ENCODE data around the gene LENEP.

The LENEP gene

DNA sequence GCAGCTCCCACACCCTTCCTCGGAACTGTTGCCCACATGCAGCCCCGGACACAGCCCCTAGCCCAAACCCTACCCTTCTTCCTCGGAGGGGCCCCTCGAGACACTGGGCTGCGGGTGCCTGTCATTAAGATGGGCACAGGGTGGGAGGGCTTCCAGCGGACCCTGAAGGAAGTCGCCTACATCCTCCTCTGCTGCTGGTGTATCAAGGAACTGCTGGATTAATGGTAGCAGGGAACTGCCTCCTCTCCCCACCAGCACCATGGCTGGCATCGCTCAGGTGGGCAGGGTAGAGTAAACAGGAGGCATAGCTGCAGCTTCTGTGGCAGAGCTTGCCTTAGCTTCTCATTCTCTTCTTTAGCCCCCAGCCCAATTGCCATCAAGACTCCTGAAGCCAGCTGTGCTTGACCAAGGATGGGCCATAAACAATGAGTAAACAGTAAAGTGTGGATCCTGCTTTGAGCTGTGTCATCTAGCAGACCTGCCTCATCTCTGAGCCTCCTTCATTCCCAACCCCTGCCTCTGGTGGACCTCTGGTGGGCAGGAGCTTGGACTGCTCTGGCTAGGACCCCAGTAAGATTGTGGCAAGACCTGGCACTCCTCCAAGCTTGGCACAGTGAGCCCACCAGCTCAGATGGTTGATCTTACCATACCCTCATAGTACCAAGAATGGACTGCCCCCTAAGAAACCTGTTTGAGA is at the start of gene LENEP:
Gene LENEP (plus strand): TSS at position 15 of the 697 bp plus-strand sequence. CDS start 22 bp downstream, at position 37.
- no peak for DNase-seq (ENCODE audit: low read depth in 2 of 2, low spot score in 1 of 2)

DNA sequence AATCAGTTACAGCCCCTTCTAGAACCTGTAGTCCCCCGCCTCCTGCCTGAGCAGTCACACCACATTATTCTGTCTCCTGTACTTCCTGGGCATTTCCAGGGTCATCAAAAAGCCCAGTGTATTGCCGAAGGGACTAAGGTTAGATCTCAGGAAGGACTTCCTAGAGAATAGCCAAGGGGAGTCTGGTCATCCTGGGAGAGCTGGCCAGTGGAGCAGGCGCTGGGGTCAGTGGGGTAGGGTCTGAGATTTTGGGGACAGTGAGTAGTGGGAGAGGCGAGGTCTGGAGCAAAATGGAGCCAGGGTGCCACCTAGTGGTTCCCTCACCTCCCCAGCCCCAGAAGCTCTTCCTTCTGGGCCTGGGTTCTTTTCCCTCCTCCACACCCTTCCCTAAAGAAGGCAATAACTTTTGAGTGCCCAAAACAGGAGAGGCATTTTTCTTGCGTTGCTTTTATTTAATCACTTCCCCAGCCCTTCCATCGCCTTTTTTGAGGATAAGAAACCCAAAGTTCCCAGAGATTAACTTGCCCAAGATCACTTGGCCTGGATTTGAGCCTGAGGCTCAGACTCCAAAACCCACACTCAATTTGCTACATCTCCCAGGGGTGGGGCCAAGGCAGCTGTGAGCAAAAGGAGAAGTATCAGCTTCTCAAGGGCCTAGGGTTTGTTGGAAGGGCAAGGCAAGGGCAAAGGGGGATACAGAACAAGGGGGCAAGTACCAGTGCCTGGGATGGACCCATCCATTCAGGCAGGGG is 49.6 kb upstream of the LENEP start:
- DNase-seq (ENCODE audit: low read depth in 2 of 2, low spot score in 1 of 2), result no peak

DNA sequence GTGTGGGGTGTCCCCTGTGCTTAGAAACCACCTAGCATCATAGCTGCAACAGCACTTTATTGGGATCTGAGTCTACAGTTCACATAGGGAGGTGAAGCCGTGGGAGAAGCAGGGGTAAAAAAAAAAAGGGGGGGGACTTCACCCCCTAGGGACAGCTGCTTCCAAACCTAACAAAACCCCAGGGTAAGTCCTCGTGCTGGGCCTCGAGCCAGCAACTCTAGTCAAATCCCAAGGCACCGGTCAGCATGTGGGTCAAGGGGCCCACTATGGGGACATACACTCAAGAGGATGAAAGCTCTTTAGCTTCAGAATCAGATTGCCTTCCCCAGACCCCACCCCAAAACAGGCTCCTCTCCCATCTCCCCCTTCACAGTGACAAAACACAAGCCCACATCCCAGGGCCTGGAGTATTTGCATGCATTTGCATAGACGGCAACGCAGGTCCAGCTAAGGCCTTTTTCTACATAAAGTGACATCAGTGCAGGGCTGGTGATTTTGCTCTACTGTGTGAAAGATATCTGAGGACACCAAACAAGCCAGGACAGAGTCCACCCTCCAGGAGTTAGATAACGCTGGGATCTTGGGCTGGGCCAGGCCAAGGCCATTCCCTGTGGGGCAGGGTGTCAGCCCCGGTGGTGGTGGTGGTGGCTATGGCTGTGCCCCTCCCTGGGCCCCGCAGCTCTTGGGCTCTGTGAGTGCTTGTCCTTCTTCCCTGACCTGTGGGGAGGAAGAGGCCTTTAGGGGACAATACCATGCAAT is 48.8 kb upstream of the LENEP start:
- no peak for DNase-seq (ENCODE audit: low read depth in 2 of 2, low spot score in 1 of 2)

GRCh38 chr1:154945160-154945961 is 48.0 kb upstream of the LENEP start:
- no peak for DNase-seq (ENCODE audit: low read depth in 2 of 2, low spot score in 1 of 2)

DNA sequence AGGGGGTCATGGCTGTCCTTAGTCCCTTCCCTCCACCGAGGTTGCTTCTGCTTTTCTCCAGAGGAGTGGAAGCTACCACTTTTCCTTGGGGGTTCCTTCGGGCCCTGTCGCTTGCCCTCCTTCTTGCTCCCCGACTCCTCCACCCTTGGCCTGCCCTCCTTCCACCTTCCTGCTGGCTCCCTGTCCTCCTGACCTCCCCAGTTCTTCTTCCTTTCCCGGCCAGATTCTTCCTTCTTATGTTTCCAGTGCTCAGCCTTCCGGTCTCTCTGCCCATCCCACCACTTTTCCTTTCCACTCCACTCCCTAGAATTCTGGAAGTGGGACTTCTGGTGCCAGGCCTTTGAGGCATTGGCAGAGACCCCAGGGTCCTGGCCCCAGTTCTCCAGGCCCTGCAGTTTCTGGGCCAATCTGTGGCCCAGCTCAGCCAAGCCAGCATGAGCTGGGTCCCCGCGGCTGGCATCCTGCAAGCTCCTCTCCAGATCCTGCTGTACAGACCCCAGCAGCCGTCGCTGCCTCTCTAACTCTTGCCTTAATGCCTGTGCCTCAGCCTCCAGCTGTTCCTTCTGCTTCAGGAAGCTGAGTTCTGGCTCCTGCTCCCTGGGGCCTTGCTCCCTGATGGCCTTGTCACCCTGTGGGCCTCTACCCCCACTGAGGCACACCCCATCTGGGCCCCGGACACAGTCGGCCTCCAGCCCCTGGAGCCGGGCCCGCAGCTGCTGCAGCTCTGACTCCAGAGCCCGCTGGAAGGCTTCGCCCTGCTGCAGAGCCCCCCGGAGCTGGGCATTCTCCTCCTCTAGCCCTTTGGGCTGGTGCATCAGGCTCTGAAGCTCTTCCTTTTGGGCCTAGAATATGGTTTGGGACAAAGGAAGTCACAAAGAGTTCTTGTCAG is 47.2 kb upstream of the LENEP start:
- no peak for DNase-seq (ENCODE audit: low read depth in 2 of 2, low spot score in 1 of 2)

DNA sequence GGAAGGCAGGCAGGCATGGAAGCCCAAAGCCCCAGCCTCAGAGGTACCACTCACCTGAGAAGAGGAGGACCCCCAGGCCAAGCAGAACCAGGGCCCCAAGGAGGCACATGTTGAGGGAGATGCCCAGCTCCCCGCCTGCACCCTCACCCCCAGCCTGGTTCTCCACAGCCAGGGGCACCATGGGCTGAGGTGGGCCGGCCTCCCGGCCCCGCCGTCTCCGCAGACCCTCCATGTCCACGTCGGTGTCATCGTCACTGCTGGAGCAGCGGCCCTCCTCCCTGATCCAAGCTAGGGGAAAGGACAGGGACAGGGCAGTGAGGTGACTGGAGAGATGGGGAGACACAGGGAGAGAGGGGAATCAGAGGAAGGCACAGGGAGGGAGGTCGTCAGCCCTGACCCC is 45.3 kb upstream of the LENEP start:
- DNase-seq (ENCODE audit: low read depth in 2 of 2, low spot score in 1 of 2), result no peak

DNA sequence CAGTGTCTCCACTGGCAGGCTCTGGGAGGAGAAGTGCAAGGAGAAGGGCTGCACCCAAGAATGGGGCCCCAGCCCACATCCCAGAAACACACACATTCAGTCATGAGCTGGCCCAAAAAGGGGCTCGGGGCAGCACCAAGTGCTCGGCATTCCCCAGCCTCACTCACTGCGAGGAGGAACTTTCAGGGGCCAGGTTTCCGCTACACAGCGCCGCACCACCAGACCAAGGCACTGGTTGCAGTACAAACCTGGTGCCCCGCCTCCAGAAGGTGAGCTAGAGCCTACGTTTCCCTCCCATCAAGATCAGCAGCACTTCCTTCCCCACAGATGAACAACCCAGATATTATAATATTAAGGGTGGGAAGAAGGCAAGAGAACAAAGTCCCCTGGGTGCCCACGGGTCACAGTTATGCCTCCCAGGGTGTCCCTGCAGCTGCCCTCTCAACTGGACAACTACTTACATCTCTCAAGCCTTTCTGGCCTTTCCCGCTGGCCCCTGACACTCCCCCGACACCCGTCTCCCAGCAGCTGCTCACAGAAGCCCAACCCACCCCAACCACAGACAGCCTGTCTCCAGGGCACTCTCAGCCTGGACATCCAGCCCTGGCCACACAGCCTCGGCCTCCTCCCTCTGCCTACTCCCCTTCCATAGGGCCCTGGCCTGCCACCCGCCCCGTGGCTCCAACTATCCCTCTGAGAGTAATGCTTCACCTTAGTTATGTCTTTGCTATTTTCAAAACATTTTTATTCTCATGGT is 41.3 kb upstream of the LENEP start:
- peak in 1 of 2 donors; percentile 24 for DNase-seq (ENCODE audit: low read depth in 2 of 2, low spot score in 1 of 2)

GRCh38 chr1:154952664-154953063 is 40.7 kb upstream of the LENEP start:
- DNase-seq (ENCODE audit: low read depth in 2 of 2, low spot score in 1 of 2), result no peak

- no peak for DNase-seq (ENCODE audit: low read depth in 2 of 2, low spot score in 1 of 2)
These were observed 39.8 kb upstream of the LENEP start for GRCh38 chr1:154953611-154954038.

DNA sequence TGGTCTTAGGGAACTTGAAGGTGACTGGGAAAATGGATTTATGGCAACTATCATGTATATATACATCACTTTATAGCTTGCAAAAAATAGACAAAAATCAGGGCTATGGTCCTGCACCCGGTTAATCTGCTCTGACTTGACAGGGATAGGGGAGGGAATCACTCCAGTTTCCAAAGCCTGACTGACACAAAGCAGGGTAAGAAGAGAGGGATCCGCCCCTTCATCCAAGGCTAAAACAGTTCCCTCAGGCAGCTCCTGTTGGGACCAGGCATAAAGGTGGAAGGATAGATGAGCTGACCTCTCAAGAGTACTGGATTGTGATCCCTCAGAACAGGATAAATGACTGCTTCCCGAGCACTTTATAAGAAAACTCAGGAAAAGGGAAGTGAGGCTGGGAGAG is 38.8 kb upstream of the LENEP start:
- DNase-seq (ENCODE audit: low read depth in 2 of 2, low spot score in 1 of 2), result no peak

- peak; percentile 72 to 79 for DNase-seq (ENCODE audit: low read depth in 2 of 2, low spot score in 1 of 2)
These were observed 38.2 kb upstream of the LENEP start for GRCh38 chr1:154955039-154955717.

DNA sequence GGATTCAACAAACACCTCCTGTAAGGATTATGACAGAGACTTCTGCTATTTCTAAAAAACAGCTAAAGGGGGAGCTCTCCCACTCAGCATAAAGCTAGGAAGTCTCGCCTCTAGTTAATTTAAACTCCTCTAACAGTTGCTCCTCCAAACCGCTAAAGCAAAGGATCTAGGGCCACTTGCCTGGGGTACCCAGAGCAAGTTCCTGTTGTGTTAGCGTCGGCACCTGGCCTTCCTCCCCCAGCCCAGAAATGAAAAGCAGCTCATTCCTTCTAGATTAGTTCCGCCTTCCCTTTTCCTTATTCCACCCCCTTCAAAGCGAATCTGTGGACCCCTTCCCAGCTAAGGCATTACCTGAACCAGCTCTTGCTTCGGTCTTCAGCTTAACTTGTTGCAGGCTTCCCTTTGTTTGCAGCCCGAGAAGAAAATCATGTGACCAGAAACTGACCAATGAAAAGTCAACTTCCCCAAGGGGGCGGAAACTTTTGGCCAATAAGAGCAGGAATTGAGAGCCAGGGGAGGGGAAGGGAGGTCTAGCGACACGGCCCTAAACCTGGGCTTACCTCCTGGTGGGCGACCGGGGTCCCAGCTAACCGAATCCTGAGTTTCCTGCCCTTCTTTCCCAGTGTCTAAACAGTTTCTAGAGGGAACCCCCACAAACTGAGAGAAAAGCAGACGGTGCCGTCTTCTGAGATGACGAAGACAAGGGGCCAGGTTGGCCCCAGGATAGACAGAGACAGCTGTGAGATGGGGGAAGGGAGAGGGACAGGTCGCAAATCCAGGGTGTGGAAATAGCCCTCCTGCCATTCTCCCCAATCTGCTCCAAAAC is 37.5 kb upstream of the LENEP start, which contains the start of gene PBXIP1:
Gene PBXIP1 (minus strand): TSS at position 382 of the 826 bp plus-strand sequence. CDS start 2,378 bp downstream, outside the sequence.
- DNase-seq (ENCODE audit: low read depth in 2 of 2, low spot score in 1 of 2), result peak in 1 of 2 donors; percentile 55

DNA sequence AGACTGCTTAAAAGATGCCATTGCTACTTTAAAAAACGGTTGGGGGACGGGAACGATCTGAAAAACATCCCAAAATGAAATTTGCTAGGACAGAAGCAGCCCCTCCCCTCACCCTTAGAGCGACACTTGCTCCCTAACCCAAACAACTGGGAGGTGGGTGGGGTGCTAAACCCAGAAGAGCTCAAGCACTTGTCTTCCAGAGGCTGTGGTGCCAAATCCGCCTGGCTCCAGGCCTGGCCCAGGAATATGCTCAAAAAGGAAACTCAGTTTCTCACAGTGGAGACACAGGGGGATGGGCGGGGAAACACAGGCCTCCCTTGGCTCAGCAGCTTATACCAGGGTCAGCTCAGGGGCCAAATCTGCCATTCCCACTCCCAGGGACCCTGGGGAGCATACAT is 36.8 kb upstream of the LENEP start:
- DNase-seq (ENCODE audit: low read depth in 2 of 2, low spot score in 1 of 2), result no peak

DNA sequence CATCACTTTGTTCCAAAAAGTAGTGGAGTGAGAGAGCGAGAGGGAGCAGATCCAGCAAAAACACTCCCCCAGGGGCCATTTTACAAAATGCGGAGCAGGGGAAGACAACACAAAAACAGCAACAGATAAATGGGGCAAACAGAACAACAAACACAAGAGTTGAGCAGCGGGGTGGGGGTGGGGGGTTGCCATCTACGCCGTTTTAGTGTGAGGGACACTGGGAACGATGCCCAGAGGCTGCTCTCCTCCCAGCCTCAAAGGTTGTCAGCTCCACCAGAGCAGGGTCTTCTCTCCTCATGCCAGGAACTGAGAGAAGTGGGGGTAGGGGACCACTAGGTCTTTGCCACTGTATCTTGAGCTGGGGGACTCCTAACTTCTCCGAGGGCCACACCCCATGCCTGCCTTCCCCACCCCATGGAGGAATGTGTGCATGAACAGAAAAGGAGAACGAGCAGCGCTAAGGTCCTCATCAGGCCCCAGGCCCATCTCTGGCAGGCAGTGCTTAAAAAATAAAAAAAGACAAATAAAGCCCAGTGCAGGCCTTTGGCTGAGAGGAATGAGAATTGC is 36.2 kb upstream of the LENEP start:
- DNase-seq (ENCODE audit: low read depth in 2 of 2, low spot score in 1 of 2), result no peak

DNA sequence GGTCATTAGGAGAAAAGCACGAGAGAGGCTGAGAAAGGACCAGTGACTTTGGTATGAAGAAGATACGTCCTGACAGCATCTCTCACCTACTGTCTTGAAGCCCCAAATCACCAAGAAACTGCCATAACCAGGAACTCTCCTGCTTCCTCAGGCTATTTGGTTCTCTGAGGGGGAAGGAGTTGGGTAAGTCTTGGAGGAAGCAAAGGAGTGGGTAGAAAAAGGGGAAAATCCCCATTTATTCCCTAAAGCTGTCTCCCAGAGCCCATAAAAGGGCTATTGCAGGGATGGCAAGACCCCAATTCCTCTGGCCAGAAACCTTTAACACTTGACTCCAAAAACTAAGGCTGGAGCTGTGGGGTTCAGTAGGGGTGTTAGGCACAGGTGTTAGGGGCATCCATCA is 35.4 kb upstream of the LENEP start:
- no peak for DNase-seq (ENCODE audit: low read depth in 2 of 2, low spot score in 1 of 2)

DNA sequence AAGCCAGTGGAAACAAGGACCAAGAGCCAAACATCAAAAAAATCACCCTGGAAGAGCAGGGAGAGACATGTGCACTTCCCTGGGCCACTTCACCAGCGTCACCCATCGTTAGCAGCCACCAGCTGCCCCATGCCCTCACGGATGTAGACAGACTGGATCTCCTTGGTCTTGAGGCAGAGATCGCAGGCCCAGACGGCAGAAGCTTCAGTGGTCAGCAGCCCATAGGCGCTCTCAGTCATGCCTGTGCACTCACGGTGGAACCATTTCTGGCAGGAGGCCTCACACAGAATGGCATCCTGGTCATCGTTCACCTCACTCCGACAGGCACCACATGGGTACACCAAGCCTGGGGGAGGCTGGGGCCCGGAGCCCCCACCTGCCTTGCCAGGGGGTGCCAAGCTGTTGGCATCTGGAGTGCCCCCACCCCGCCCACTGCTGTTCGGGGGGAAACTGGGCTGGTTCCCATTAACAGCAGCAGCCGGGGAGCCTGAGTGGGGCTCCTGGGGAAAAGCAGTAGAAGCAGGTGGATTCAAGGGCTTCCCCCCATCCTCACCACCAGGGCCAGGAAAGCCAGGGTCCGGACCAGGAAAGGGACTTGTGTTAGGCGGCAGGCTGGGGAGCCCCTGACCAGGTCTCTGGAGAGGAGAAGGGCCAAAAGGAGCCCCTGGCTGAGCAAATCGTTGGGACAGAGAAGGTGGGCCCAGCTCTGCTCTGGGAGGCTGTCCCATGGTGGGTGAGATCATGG is 34.5 kb upstream of the LENEP start:
- DNase-seq (ENCODE audit: low read depth in 2 of 2, low spot score in 1 of 2), result no peak

- DNase-seq (ENCODE audit: low read depth in 2 of 2, low spot score in 1 of 2), result no peak
These were observed 34.0 kb upstream of the LENEP start for GRCh38 chr1:154959426-154959780.
